GM18499 (cell line): ENCODE data around the gene ALK.
"Not testable (repeated sequence)": the region's sequence is repeated elsewhere in the genome, so short reads cannot be mapped to it uniquely, and the experiment has no call there.

Experiments
- ATAC-seq: cut with Tn5 transposase; IDR thresholded peaks from one replicate; pipeline ENCODE4 v1.9.1; 2021; ENCODE audit warnings: moderate number of reproducible peaks; ENCODE audit not compliant: insufficient read depth, unreplicated experiment

The ALK gene

DNA sequence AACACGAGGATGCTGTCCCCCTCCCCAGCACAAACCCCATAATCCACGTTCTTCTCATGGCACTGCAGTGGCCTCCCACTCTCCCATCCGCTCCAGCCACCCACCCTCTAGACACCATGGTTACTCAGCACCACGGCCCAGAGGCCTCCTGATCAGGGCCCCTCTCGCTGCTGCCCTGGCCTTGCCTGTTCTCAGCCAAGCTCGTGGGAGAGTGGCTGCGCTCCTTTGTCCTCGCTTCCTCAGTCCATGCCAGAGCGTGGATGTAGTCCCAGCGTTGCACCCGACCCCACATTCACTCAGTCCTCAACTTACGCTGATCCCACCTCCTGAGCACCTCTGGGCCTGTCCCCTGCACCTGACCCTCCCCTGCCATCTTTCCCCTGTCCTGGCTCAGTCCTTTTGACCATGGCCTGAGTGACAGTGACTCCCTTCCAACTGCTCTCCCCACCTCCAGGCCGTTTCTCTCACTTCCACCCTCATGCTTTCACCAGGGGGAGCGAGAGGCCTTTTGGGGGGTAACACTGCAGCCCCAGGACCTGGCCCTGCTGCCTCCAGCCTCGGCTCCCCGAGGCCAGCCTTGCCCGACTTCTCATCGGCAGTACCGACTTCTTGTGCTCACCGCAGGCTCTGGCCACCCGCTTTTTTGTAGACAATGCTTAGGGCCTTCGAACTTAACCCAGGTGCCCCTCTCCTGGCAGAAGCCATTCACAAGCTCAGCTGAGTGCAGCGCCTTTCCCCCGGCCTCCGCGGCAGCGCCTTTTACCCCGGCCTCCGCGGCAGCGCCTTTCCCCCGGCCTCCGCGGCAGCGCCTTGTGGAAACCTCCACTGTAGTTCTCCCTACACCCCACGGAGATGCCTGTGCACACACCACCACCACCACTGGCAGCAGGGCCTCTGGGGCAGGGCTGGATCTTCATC lies 674.7 kb downstream of the ALK start:
- no peak for ATAC-seq

DNA sequence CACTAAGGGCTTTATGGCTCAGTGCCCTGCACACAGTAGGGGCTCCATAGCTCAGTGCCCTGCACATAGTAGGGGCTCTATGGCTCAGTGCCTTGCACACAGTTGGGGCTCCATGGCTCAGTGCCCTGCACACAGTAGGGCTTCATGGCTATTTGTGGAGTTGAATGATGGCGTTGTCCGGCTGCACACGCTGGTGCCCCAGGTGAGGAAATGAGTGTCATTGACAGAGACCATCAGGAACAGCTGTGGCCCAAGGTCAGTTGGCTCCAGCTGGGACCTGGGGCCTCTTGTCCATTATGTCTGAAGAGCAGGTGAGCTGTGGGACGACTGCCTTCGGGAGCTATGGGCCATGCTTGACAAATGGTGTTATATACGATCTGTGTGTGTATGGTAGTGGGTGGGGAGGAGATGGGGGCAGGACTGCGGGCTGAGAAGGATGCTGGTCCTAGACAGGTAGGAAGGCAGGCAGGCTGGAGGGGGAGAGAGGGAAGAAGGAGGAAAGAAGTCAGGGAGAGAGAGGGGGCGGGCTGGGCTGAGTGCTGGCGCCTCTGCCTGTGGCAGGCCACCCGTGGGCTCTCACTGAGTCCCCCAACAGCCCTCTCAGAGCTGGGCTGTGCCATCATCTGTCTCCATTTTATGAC lies 675.5 kb downstream of the ALK start:
- no peak for ATAC-seq

DNA sequence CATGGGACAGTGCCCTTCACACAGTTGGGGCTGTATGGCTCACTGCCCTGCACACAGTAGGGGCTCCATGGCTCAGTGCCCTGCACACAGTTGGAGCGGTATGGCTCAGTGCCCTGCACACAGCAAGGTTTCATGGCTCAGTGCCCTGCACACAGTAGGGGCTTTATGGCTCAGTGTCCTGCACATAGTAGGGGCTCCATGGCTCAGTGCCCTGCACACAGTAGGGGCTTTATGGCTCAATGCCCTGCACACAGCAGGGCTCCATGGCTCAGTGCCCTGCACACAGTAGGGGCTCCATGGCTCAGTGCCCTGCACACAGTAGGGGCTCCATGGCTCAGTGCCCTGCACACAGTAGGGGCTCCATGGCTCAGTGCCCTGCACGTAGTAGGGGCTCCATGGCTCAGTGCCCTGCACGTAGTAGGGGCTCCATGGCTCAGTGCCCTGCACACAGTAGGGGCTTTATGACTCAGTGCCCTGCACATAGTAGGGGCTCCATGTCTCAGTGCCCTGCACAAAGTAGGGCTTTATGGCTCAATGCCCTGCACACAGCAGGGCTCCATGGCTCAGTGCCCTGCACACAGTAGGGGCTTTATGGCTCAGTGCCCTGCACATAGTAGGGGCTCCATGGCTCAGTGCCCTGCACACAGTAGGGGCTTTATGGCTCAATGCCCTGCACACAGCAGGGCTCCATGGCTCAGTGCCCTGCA lies 676.2 kb downstream of the ALK start:
- ATAC-seq = not testable (repeated sequence)

DNA sequence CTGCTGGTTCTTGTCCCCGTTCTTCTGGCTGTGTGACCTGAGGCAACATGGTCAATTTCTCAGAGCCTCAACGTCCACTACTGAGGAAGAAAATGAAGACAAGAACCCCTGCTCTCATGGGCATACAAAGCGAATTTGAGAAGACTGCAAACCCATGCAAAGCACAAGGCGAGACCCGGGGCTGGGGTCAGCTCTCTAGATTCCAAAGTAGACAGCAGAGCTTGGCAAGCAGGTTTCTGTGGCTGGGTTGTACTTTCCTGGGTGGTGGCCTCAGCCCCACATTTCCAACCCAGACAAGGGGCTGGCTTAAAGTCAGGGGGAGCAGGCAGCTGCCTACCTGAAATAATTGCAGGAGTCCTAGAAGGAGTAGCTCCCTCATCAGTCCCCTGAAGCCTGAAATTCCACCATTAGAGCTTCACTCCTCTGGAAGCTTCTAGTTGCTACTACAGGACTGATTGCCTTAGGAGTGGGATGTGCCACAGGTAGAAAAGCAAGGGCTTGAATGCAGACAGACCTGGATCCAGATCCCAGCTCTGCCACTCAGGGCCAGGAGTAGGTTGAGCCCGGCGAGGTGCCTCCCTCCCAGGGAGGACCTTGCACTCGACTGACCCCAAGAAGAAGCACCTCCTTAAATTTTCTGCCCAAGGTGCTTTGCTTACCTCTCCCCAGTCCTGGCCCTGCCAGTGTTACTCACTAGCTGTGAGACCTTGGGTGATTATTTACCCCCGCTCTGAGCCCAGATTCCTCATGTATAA lies 678.6 kb downstream of the ALK start:
- no peak for ATAC-seq

DNA sequence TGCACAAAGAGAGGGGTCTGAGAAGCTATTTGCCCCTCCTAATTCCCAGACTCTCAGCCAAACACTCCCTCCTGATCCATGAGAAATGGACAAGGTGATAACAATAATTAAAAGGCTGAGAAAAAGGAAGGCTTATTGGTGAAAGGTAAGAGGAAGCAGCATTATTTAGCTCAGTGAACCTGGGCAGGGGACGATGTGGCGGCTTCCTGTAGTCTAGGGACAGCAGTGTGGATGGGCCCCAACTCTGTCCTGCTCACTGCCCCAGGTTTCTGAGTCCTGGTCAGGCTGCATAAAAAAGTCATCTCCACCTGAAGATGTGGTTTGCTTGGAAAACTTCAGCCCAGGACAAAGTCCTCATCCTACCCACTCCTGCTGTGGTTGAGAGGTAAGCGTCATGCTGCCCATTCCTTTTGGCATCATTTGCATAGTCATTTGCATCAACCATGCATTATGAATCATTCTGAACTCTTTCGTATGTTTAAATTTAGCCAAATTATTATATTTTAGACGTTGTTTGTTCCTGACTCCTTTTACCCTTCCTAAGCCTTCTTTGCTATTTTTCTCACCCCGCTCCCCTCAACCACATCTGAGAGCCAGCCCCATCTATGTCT lies 679.3 kb downstream of the ALK start:
- ATAC-seq = no peak

DNA sequence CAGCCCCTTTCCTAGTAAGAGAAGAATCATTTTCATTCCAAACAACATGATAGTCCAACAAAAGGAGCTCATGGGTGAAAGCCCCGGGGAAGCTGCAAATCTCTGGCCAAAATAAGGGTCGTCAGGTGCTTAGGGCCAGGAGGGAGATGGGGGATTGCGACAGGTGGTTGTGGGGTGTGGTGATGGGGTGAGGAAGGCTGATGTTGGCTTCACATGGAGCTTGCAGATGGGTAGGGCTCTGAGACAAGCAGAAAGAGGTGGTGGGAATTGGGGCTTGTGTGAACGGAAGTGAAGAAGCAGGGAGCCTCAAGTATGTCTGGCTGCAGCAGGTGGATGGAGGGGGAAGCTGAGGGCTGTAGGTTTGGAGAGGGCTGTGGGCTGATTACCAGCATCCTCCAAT lies 680.0 kb downstream of the ALK start:
- no peak for ATAC-seq

DNA sequence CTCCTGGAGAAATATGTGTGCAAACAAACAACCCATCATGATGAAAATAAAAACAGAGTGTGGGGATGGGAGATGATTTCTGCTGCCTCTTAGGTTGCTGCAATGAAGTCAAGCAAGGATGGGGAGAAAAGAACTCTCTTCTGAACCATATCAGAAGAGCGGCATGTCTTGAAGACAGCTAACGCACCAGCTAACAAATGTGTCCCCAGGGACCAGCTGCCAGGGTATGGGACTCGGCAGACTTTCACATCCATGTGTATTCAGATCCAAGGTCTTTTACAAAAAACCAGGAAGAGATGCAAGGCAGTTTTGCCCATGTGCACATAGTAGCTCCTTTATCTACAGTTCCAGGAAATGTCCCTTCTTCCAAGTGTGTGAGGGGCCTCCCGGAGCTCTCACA lies 680.8 kb downstream of the ALK start:
- ATAC-seq = no peak

DNA sequence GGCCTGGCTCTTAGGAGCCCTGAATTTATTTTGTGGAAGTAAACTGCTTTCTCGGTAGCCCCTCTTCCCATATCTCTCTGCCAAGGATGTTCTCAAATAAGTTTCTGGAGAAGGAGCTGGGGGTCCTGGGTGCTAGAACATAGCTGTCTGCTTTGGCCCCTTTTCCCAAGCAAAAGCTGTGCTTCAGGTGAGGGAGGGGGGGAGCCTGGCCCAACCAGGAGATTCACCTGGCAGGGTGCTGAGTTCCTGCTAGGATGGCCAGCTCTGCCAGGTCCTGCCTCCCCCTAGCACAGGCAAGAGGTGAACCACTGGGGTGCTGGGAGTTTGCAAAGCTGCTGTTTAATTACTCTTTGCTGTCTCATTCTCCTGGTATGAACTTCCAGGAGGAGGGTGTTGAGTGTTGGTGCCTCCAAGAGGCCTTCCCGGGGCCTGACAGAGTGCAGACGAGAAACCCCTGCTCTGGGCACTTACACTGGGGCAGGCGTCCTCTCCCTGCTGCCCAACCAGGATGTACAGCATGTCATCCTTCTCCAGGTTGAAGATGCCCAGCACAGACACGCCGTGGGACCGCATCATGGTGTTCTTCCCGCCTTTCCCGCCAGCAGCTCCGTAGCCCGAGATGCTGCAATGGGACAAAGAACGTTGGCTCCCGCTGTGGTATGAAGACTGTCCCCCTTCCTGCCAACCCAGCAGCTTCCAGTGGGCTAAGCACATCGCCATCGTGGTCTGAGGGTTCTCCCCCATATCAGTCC lies 682.0 kb downstream of the ALK start:
- no peak for ATAC-seq

DNA sequence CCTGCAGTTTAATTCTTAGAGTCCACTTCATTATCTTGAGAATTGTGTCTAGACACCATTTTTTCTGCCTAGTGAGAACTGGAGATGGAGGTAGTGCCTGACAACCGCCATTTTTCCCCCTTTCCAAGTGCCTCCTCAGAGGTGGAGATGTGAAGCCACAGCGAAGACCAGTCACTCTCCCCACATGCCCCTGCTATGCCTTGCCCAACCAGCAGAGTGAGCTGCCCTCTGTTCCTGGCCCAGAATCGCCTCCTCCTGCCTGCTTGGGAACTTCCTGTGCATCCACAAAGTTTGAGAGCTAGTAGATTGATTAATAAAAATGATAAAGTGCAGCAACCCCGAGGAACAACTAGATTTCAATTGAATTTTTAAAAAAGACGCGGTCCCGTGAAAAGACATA lies 682.9 kb downstream of the ALK start:
- no peak for ATAC-seq

DNA sequence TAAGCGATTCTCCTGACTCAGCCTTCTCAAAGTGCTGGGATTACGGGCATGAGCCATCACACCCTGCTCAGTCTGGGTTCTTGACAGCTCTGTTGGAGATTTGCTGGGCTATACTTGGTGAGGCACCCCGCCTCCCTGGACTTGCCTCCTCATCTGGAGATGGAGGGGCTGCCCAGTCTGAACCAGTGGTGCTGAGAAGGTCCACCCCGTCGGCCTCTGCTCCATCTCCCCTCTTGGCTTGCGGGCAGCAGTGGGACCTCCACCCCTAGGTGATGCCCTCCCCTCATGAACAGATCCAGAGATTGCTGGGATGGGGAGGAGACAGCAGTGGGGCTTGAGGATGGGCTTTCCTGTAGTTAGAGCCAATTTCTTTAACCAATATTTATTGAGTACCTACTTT lies 685.3 kb downstream of the ALK start:
- ATAC-seq = no peak

DNA sequence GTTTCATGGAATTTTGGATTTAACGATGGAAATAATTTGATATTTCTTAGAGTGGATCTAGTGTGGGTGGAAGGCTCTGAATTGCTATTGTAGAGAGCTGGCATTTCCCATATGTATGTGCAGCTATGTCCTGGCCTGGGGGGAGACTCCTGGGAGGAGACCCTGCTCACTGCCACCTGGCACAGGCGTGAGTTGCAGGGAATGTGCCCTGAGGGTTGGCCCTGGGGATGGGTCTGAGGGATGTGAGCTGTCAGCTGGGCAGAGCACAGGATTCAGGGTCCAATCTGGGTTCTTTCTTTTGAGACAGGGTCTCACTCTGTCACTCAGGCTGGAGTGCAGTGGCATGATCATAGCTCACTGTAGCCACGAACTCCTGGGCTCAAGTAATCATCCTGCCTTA lies 686.0 kb downstream of the ALK start:
- ATAC-seq = no peak

DNA sequence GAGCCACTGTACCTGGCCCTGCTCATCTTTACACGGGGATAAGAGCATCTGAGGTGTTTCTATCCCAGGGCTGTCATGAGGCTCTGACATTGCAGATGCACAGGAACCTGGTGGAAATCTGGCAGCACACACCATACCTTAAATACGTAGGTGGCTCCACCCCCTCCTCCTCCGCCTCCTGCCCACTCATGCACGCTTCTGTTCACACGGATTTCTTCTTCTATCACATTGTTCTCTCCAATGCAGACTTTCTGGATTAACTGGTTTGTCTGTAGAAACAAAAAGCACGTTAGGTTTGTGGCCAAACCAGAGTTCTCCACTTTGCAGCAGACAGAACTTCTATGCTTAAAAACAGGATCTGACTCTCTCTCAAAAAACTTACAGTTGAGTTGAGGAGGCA lies 688.0 kb downstream of the ALK start:
- ATAC-seq = no peak

DNA sequence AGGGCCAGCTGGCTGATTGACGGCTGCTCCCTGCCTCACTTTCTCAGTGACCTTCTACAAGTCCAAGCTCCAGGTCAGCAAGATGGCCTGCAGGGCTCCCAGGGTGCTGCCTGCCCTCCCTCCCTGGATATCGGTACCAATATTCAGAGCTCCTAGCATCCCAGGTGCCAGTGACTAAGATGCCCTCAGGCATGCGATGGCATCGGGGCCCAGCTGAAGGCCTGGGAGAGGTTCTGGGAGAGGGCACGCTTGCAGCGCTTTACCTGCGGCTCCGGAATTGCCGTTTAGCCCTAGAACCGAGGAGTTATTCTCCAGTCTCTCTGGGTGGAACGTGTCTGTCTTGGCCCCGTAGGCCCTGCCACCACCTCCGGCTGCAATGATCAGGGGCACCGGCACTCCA lies 689.3 kb downstream of the ALK start:
- no peak for ATAC-seq

DNA sequence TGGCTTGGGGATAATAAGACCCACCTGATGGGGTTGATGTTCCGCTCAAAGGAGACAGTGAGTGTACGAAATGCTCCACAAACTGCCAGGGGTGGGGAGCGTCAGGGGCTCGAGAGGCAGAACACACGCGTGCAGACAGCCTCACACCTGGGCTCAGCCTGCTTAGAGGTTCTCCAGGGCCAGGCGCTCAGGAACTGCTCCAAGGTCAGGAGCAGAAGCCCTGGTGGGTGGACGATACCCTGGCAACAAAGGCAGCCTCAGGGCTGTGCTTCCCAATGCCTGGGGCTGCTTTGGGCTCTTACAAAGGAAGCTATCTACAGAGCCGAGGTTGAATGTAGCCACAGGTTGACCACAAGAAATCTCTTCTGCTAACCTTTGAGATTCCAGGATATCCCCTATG lies 691.7 kb downstream of the ALK start:
- no peak for ATAC-seq

DNA sequence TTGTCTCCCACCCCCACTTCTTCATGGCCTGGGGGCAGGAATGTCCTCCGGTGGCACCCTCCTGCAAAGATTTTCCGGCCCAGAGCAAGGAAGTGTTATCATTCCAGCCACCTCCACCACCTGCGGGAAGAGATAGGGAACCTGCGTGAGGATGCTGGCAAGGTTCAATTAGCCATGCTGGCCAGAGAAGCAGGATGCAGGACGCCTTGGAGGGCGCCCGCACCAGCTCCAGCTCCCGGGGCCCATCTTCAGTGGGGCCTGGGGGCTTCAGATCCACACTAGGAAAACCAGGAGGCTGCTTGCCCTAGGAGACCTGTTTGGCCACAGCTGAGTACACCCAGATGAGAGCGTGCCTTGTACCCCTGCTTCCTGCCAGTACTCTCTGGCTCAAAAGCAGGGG lies 692.4 kb downstream of the ALK start:
- no peak for ATAC-seq

DNA sequence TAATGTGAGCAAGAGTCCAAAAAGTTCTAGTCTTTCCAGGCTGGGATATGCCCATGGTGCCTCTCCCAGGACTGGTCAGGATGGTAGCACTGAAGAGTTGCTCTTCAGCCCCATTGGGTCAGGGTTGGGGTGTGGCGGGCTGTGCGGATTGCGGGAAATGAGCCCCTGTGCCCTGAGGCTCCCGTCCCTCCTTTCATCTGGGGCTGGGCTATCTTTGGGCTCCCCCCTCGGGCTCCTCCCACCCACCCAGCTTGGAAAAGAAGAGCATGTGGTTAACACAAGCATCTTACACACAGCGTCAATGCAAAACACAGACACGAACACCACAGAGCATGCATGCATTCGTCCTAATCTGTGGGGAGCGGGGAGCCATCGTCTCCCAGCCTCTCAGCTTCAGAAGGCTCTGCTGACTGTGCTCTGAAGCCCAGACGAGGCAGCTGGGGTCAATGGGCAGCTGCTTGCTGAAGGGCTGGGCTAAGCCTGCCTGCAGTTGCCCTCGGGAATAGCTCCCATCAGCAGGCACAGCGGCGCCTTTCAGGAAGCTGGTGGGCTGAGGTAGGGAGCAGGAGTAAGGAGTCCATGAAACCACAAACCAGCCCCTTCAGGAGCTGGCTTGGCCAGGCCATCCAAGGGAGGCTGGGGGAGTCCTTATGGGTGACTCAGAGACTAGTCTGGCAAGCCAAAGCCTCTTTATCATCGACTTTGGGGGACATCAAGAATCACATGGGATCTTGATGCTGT lies 693.3 kb downstream of the ALK start:
- no peak for ATAC-seq

DNA sequence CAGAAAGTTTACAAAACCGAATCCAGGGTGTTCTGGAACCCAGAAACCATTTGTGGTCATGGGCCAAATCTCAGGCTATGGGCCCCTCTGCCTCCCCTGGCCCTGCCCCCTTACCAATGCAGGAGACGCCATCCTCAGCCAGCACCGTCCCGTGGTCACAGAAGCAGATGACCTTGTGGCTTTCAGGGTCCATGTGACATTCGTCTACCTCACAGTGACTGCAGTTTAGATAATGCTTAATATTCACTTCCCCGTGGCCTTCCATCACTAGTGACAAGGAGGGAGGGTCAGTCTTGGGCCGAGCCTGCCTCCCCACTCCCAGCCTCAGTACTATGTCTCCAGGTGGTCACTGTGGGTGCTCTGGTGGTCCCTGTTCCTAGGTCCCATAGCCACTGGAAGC lies 694.6 kb downstream of the ALK start:
- no peak for ATAC-seq

DNA sequence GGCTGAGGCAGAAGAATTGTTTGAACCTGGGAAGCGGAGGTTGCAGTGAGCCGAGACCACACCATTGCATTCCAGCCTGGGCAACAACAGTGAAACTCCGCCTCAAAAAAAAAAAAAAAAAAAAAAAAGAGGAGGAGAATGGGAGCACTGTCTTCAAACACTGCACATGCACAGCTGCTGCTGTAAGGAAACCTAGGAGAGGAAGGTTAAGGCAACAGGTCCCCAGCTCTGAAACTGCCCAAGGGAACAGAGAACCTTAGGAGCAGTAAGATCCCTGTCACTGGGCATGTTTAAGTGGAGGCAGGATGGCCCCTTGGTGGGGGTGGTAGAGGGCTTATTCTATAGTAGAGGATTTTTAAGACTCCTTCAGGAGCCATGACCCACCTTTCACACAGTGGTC lies 695.0 kb downstream of the ALK start:
- ATAC-seq = no peak

DNA sequence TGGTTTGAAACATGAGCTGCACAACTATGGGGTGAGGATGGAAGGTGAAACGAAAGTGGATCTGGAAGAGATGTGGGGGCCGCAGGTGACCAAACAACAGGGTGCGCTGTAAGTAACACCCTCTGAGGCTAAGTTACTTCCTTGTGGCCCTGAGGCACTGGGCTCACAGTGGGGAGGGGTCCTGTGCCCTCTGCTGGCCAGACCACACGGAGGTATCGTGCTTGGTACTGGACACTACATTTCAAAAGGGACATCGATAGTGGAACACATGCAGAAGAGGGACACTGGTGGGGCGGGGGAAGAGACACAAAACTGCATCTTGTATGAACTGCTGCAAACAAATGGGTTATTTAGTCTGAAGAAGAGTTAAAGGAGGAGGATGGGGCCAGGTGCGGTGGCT lies 695.6 kb downstream of the ALK start:
- no peak for ATAC-seq
